SH-SY5Y (cell line): ENCODE results near the gene ETV6.
A peak's percentile ranks its signal among the peaks of the same experiment; 100 is the strongest.

Source experiments
- GATA2 ChIP-seq: IDR thresholded peaks from 2 replicates; pipeline ENCODE4 v1.6.1; 2011; ENCODE audit warnings: mild to moderate bottlenecking, low read depth, low read length
- GATA3 ChIP-seq: IDR thresholded peaks from 2 replicates; pipeline ENCODE4 v1.6.1; 2011; ENCODE audit warnings: low read depth, mild to moderate bottlenecking, low read length, moderate library complexity

Gene ETV6

GRCh38 chr12:11689591-11690186 is 40.2 kb downstream of the ETV6 start:
- no peak for TF ChIP-seq GATA3
- TF ChIP-seq GATA2, result peak; percentile 53; the same call in 1 of the 2 replicates

GRCh38 chr12:11693067-11693466 is 43.6 kb downstream of the ETV6 start:
- no peak for TF ChIP-seq GATA2
- TF ChIP-seq GATA3, result no peak

- TF ChIP-seq GATA2 (no peak), GATA3 (no peak)
These were observed 44.1 kb downstream of the ETV6 start for GRCh38 chr12:11693601-11694000.

- no peak for TF ChIP-seq GATA3
- no peak for TF ChIP-seq GATA2
These were observed 45.1 kb downstream of the ETV6 start for GRCh38 chr12:11694528-11694927.

- TF ChIP-seq GATA2, result no peak
- no peak for TF ChIP-seq GATA3
These were observed 45.8 kb downstream of the ETV6 start for GRCh38 chr12:11695321-11695720.

- TF ChIP-seq GATA2, result no peak
- TF ChIP-seq GATA3, result no peak
These were observed 46.6 kb downstream of the ETV6 start for GRCh38 chr12:11696084-11696483.

- TF ChIP-seq GATA2 (no peak), GATA3 (no peak)
These were observed 47.7 kb downstream of the ETV6 start for GRCh38 chr12:11697131-11697530.

GRCh38 chr12:11697670-11698387 is 48.4 kb downstream of the ETV6 start:
- TF ChIP-seq GATA2, result no peak
- no peak for TF ChIP-seq GATA3

- TF ChIP-seq GATA3 (no peak), GATA2 (no peak)
These were observed 49.3 kb downstream of the ETV6 start for GRCh38 chr12:11698729-11699128.

- TF ChIP-seq GATA2, result no peak
These were observed 52.0 kb downstream of the ETV6 start for GRCh38 chr12:11701433-11701832.

- TF ChIP-seq GATA2, result no peak
- TF ChIP-seq GATA3, result no peak
These were observed 53.5 kb downstream of the ETV6 start for GRCh38 chr12:11702959-11703358.

GRCh38 chr12:11703378-11703777 is 53.9 kb downstream of the ETV6 start:
- TF ChIP-seq GATA3, result no peak
- TF ChIP-seq GATA2, result no peak

- TF ChIP-seq GATA3 (no peak), GATA2 (no peak)
These were observed 54.6 kb downstream of the ETV6 start for GRCh38 chr12:11704089-11704488.

- no peak for TF ChIP-seq GATA3
- no peak for TF ChIP-seq GATA2
These were observed 55.5 kb downstream of the ETV6 start for GRCh38 chr12:11705010-11705409.
